ENCODE data around the gene TBC1D9B.
A peak's percentile ranks its signal among the peaks of the same experiment; 100 is the strongest.
"Not testable (repeated sequence)": the region's sequence is repeated elsewhere in the genome, so short reads cannot be mapped to it uniquely, and the experiment has no call there.

The TBC1D9B gene

DNA sequence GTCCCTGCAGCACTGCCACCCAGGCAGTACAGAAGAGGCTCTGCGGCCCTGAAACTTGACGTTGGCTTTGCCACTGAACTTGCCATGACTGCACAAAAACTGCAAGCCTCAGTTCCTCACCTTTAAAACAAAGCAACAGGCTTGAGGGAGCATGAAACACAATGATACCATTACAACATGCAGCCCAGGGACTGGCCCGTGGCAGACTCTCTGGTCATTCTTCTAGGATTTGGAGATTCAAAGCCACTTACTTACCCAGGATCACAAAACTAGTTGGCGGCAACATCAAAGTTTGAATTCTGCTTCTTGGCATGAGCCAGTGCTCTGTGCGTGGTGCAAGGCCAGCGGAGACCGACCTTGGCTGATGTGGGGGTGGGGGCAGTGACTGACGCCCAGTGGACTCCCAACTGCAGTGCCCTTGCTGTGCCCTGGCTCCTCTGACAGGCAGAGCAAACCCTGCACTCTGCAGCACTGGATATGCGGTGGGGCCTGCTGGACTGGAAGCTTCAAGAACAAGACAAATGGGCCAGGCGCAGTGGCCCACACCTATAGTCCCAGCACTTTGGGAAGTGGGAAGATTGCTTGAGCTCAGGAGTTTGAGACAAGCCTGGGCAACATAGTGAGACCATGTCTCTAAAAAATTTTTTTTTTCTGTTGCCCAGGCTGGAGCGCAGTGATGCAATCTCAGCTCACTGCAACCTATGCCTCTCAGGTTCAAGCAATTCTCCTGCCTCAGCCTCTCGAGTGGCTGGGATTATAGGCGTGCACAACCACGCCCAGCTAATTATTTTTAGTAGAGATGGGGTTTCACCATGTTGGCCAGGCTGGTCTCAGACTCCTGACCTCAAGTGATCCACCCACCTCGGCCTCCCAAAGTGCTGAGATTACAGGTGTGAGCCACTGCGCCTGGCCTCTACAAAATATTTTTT is 68.1 kb downstream of the TBC1D9B start:
- no peak overlapping the region for H3K4me3 ChIP-seq (ENCODE audit: low read depth in 1 of 2, low read length in 2 of 2)
- H4K20me1 ChIP-seq (ENCODE audit: insufficient read depth, low read length): no peaks in the 10 kb centered on the region
- no peaks in the 10 kb centered on the region for H3K27me3 ChIP-seq (ENCODE audit: insufficient read depth, low read length, poor library complexity)
- H3K27ac ChIP-seq (ENCODE audit: low read length): no peak overlapping the region
- no peaks in the 10 kb centered on the region for H3K79me2 ChIP-seq (ENCODE audit: insufficient read depth, low read length)
- ATAC-seq (ENCODE audit: insufficient read depth, low read depth) (no peak), DNase-seq (no peak)
- no peak overlapping the region for H3K9ac ChIP-seq (ENCODE audit: low read depth, low read length)
- peaks cover 4% of the 10 kb centered on the region for H3K9me3 ChIP-seq (ENCODE audit: insufficient read depth, low read length, severe bottlenecking)
- H3K36me3 ChIP-seq (ENCODE audit: insufficient read depth, low read length): peaks cover 39% of the 10 kb centered on the region
- no peak overlapping the region for H2AFZ ChIP-seq (ENCODE audit: low read depth, low read length)
- H3K4me2 ChIP-seq (ENCODE audit: insufficient read depth, low read length): no peak overlapping the region
- TF ChIP-seq, protein P1, sequence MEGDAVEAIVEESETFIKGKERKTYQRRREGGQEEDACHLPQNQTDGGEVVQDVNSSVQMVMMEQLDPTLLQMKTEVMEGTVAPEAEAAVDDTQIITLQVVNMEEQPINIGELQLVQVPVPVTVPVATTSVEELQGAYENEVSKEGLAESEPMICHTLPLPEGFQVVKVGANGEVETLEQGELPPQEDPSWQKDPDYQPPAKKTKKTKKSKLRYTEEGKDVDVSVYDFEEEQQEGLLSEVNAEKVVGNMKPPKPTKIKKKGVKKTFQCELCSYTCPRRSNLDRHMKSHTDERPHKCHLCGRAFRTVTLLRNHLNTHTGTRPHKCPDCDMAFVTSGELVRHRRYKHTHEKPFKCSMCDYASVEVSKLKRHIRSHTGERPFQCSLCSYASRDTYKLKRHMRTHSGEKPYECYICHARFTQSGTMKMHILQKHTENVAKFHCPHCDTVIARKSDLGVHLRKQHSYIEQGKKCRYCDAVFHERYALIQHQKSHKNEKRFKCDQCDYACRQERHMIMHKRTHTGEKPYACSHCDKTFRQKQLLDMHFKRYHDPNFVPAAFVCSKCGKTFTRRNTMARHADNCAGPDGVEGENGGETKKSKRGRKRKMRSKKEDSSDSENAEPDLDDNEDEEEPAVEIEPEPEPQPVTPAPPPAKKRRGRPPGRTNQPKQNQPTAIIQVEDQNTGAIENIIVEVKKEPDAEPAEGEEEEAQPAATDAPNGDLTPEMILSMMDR (IDR thresholded peaks at IDR 0.05; ENCODE audit: borderline replicate concordance, extremely low read depth, low read length, poor library complexity, severe bottlenecking): no peak
- TF ChIP-seq EZH2 (IDR thresholded peaks at IDR 0.05; ENCODE audit: borderline replicate concordance, low read depth, low read length, severe bottlenecking): no peak
- peaks cover 12% of the 10 kb centered on the region for H3K4me1 ChIP-seq (ENCODE audit: insufficient read depth, low read length)

DNA sequence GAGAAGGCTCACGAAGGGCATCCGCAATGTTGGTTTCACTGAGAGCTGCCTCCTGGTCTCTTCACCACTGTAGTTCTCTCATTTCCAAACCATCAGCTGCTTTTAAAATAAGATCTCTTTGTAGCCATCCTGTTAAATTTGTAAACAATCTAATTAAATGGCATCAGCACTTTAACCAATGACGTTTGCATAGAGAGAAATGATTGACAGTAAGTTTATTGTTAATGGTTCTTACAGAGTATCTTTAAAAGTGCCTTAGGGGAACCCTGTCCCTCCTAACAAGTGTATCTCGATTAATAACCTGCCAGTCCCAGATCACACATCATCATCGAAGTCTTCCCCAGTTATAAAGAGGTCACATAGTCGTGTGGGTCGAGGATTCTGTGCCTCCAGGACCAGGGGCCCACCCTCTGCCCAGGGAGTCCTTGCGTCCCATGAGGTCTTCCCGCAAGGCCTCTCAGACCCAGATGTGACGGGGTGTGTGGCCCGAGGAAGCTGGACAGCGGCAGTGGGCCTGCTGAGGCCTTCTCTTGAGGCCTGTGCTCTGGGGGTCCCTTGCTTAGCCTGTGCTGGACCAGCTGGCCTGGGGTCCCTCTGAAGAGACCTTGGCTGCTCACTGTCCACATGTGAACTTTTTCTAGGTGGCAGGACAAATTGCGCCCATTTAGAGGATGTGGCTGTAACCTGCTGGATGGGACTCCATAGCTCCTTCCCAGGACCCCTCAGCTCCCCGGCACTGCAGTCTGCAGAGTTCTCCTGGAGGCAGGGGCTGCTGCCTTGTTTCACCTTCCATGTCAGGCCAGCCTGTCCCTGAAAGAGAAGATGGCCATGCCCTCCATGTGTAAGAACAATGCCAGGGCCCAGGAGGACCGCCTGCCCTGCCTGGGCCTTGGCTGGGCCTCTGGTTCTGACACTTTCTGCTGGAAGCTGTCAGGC is 70.4 kb downstream of the TBC1D9B start:
- Histone ChIP-seq H3K79me2 (ENCODE audit: insufficient read depth, low read length) (no peaks in the 10 kb centered on the region), H3K4me3 (ENCODE audit: low read depth in 1 of 2, low read length in 2 of 2) (no peak overlapping the region), H3K27ac (ENCODE audit: low read length) (peak overlapping the region; percentile 52; the same call in 1 of the 2 replicates), H3K36me3 (ENCODE audit: insufficient read depth, low read length) (peaks cover 58% of the 10 kb centered on the region), H3K27me3 (ENCODE audit: insufficient read depth, low read length, poor library complexity) (no peaks in the 10 kb centered on the region), H3K9me3 (ENCODE audit: insufficient read depth, low read length, severe bottlenecking) (no peaks in the 10 kb centered on the region), H2AFZ (ENCODE audit: low read depth, low read length) (no peak overlapping the region), H3K9ac (ENCODE audit: low read depth, low read length) (no peak overlapping the region), H3K4me2 (ENCODE audit: insufficient read depth, low read length) (no peak overlapping the region), H3K4me1 (ENCODE audit: insufficient read depth, low read length) (peaks cover 12% of the 10 kb centered on the region), H4K20me1 (ENCODE audit: insufficient read depth, low read length) (no peaks in the 10 kb centered on the region)
- DNase-seq (no peak), ATAC-seq (ENCODE audit: insufficient read depth, low read depth) (no peak)
- no peak for TF ChIP-seq EZH2 (IDR thresholded peaks at IDR 0.05; ENCODE audit: borderline replicate concordance, low read depth, low read length, severe bottlenecking)
- TF ChIP-seq, protein P1 (IDR thresholded peaks at IDR 0.05; ENCODE audit: borderline replicate concordance, extremely low read depth, low read length, poor library complexity, severe bottlenecking): no peak

DNA sequence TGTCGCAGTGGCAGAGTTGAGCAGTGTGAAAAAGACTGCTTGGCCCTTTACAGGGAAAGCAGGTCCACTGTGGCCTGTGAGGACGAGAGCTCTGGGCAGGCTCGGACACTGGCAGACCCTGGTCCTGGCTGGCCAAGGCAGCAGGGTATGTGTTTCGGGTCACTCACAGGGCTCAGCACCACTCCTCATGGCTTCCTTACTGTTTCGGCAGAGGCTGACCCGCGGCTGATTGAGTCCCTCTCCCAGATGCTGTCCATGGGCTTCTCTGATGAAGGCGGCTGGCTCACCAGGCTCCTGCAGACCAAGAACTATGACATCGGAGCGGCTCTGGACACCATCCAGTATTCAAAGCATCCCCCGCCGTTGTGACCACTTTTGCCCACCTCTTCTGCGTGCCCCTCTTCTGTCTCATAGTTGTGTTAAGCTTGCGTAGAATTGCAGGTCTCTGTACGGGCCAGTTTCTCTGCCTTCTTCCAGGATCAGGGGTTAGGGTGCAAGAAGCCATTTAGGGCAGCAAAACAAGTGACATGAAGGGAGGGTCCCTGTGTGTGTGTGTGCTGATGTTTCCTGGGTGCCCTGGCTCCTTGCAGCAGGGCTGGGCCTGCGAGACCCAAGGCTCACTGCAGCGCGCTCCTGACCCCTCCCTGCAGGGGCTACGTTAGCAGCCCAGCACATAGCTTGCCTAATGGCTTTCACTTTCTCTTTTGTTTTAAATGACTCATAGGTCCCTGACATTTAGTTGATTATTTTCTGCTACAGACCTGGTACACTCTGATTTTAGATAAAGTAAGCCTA is 71.3 kb downstream of the TBC1D9B start:
- H3K4me2 ChIP-seq (ENCODE audit: insufficient read depth, low read length): no peak overlapping the region
- no peak overlapping the region for H3K9ac ChIP-seq (ENCODE audit: low read depth, low read length)
- no peaks in the 10 kb centered on the region for H3K27me3 ChIP-seq (ENCODE audit: insufficient read depth, low read length, poor library complexity)
- TF ChIP-seq EZH2 (IDR thresholded peaks at IDR 0.05; ENCODE audit: borderline replicate concordance, low read depth, low read length, severe bottlenecking): no peak
- TF ChIP-seq, protein P1 (IDR thresholded peaks at IDR 0.05; ENCODE audit: borderline replicate concordance, extremely low read depth, low read length, poor library complexity, severe bottlenecking): peak; percentile 60
- H3K4me1 ChIP-seq (ENCODE audit: insufficient read depth, low read length): peaks cover 12% of the 10 kb centered on the region
- peaks cover 63% of the 10 kb centered on the region for H3K36me3 ChIP-seq (ENCODE audit: insufficient read depth, low read length)
- ATAC-seq (ENCODE audit: insufficient read depth, low read depth) (peak; percentile 94), DNase-seq (peak; percentile 68)
- no peak overlapping the region for H3K4me3 ChIP-seq (ENCODE audit: low read depth in 1 of 2, low read length in 2 of 2)
- no peaks in the 10 kb centered on the region for H3K79me2 ChIP-seq (ENCODE audit: insufficient read depth, low read length)
- no peaks in the 10 kb centered on the region for H3K9me3 ChIP-seq (ENCODE audit: insufficient read depth, low read length, severe bottlenecking)
- H2AFZ ChIP-seq (ENCODE audit: low read depth, low read length): no peak overlapping the region
- peak overlapping the region; percentile 52; the same call in 1 of the 2 replicates for H3K27ac ChIP-seq (ENCODE audit: low read length)
- no peaks in the 10 kb centered on the region for H4K20me1 ChIP-seq (ENCODE audit: insufficient read depth, low read length)

DNA sequence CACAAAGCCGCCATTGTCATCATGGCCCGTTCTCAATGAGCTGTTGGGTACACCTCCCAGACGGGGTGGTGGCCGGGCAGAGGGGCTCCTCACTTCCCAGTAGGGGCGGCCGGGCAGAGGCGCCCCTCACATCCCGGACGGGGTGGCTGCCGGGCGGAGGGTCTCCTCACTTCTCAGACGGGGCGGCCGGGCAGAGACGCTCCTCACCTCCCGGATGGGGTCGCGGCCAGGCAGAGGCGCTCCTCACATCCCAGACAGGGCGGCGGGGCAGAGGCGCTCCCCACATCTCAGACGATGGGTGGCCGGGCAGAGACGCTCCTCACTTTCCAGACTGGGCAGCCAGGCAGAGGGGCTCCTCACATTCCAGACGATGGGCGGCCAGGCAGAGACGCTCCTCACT is 72.8 kb downstream of the TBC1D9B start:
- not testable (repeated sequence) for H3K4me2 ChIP-seq (ENCODE audit: insufficient read depth, low read length); H2AFZ ChIP-seq (ENCODE audit: low read depth, low read length); H3K4me3 ChIP-seq (ENCODE audit: low read depth in 1 of 2, low read length in 2 of 2); H3K9ac ChIP-seq (ENCODE audit: low read depth, low read length); ATAC-seq (ENCODE audit: insufficient read depth, low read depth); H3K9me3 ChIP-seq (ENCODE audit: insufficient read depth, low read length, severe bottlenecking); DNase-seq; H3K27ac ChIP-seq (ENCODE audit: low read length); H4K20me1 ChIP-seq (ENCODE audit: insufficient read depth, low read length); H3K27me3 ChIP-seq (ENCODE audit: insufficient read depth, low read length, poor library complexity); H3K79me2 ChIP-seq (ENCODE audit: insufficient read depth, low read length)
- Histone ChIP-seq H3K36me3 (ENCODE audit: insufficient read depth, low read length) (peaks cover 68% of the 10 kb centered on the region), H3K4me1 (ENCODE audit: insufficient read depth, low read length) (peaks cover 12% of the 10 kb centered on the region)
